Keratinocyte (primary cell): ENCODE data around the gene DLG5.

Experiments used
- CTCF ChIP-seq, 3 experiments: IDR thresholded peaks in 1 of 3; conservative IDR thresholded peaks in 1 of 3; optimal IDR thresholded peaks in 1 of 3; 2 replicates in 2 of 3; 3 replicates in 1 of 3; pipeline versions ENCODE3 to v1.5.1; 2011; ENCODE audit warnings: low read length in 3 of 3, mild to moderate bottlenecking in 3 of 3, moderate library complexity in 2 of 3, control low read depth in 1 of 3, inconsistent platforms in 1 of 3; ENCODE audit not compliant: insufficient read depth in 2 of 3; ENCODE audit errors: extremely low read depth in 1 of 3
- EZH2 ChIP-seq: IDR thresholded peaks from one replicate; pipeline ENCODE4 v1.6.1; 2012; ENCODE audit warnings: inconsistent platforms, mild to moderate bottlenecking, low read length, moderate library complexity

- TF ChIP-seq CTCF (optimal IDR thresholded peaks at IDR 0.05 in 1 of 3, IDR thresholded peaks at IDR 0.05 in 1 of 3, conservative IDR thresholded peaks at IDR 0.05 in 1 of 3; ENCODE audit: extremely low read depth in 1 of 3, insufficient read depth in 2 of 3, low read length in 3 of 3): peak in 2 of 3 experiments; percentile 20 to 48
- no peak for TF ChIP-seq EZH2
Measured at GRCh38 chr10:77925795-77926565, 575 bp downstream of the DLG5 start.
